ENCODE data around the gene KIF23. TPM values are rescaled to one million over a fixed set of nuclear protein-coding genes. Genes with fewer than 3 reads are reported as not detected.
A peak's percentile ranks its signal among the peaks of the same experiment; 100 is the strongest.

The KIF23 gene
- total RNA-seq, 2 experiments from 2014 or later = 50.7 to 57.7 TPM

- H3K4me3 Mint-ChIP-seq = no peak overlapping the region
- H3K4me1 Mint-ChIP-seq = peaks cover 3% of the 10 kb centered on the region
- H3K27me3 Mint-ChIP-seq = peaks cover 37% of the 10 kb centered on the region
- no peak overlapping the region for H3K27ac Mint-ChIP-seq
- H3K36me3 Mint-ChIP-seq = no peaks in the 10 kb centered on the region
- H3K9me3 Mint-ChIP-seq = no peaks in the 10 kb centered on the region
- DNase-seq (no peak), ATAC-seq (ENCODE audit: low read depth) (no peak)
- POLR2A ChIA-PET = no interaction called here
Observed at GRCh38 chr15:69480932-69481331, 66.8 kb downstream of the KIF23 start.

GRCh38 chr15:69482686-69483256 is 68.6 kb downstream of the KIF23 start:
- POLR2A ChIA-PET = no interaction called here
- Mint-ChIP-seq H3K9me3 (no peaks in the 10 kb centered on the region), H3K27ac (no peak overlapping the region), H3K4me3 (no peak overlapping the region), H3K4me1 (peaks cover 3% of the 10 kb centered on the region), H3K27me3 (peaks cover 33% of the 10 kb centered on the region), H3K36me3 (no peaks in the 10 kb centered on the region)
- ATAC-seq (ENCODE audit: low read depth) = no peak
- no peak for DNase-seq

DNA sequence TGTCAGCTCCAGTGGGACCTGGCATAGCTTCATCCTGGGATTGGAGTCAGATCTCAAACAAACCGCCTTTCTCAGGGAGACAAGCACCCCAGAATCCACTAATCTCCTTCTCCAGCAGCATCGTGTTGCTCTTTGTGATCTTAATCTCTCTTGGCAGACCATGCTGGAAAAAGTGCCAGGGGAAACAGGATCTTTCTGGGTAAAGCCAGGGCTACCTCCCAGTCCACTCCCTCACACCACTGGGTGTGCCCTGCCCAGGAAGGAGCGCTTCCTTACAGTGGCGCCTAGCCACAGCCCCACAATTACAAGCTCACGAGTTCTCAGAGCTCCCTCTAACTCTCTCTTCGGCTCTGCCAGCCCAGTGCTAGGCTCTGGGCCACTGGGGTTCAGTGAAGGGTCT is 70.7 kb downstream of the KIF23 start:
- no peak for DNase-seq
- Mint-ChIP-seq H3K9me3 (no peaks in the 10 kb centered on the region), H3K27ac (peak overlapping the region; percentile 22), H3K36me3 (no peaks in the 10 kb centered on the region), H3K4me1 (peaks cover 4% of the 10 kb centered on the region), H3K27me3 (peaks cover 26% of the 10 kb centered on the region), H3K4me3 (no peak overlapping the region)
- ATAC-seq (ENCODE audit: low read depth) = no peak
- POLR2A ChIA-PET = no interaction called here

DNA sequence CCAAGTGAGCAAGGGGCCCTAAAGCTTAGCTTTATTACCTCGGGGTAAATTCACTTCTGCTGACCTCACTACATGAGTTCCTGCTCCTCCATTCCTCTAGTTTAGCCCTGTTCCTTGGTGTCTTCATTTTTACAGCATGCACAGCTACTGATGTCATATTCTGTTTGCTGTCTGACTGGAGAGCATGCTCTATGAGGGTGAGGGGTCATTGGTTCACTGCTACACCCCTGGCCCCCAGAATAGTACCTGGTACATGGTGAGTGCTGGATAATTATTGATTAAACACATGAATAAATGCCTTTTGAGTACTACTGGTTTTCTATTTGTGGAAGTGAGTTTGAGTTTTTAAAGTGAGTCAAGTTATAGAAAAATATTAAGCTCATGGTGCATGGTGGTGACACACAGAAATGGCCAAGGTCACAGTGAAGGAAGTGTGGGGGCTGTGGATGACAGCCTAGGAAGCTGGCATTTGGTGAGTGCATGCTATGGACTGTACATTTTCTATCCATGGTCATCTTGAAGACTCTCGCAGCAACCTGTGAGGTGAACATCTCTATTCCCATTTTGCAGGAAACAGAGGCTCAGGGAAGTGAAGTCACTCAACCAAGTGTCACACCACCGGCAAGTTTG is 72.4 kb downstream of the KIF23 start:
- H3K36me3 Mint-ChIP-seq = no peaks in the 10 kb centered on the region
- no peak for DNase-seq
- H3K4me1 Mint-ChIP-seq = peaks cover 4% of the 10 kb centered on the region
- H3K4me3 Mint-ChIP-seq = no peak overlapping the region
- POLR2A ChIA-PET = no interaction called here
- ATAC-seq (ENCODE audit: low read depth) = no peak
- no peak overlapping the region for H3K27ac Mint-ChIP-seq
- H3K27me3 Mint-ChIP-seq = peaks cover 19% of the 10 kb centered on the region
- H3K9me3 Mint-ChIP-seq = peaks cover 1% of the 10 kb centered on the region

DNA sequence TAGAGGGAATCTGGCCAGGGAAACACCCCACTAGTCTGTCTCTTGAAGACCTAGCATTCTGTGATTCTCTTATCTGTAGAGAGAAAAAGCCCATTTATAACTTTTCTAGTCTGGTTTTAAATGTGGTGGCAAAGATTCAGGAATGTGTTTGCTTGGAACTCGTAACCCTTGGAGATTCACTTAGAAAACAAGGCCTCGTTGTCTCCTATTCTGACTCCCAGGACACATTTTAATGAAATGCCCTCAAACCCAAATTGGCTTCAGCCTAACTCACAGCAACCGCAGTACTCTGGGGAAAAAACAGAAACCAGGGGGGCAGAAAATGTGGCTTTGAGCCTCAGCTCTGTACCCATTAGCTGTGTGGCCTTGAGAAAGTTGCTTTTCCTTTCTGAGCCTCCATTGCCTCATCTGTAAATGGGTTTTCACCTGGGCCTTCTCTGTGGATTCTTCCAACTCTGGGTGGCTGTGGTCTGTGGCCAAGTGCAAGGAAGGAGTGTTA is 75.0 kb downstream of the KIF23 start:
- ATAC-seq (ENCODE audit: low read depth) (no peak), DNase-seq (no peak)
- Mint-ChIP-seq H3K27ac (no peak overlapping the region), H3K27me3 (peaks cover 11% of the 10 kb centered on the region), H3K4me1 (peaks cover 4% of the 10 kb centered on the region), H3K9me3 (peaks cover 4% of the 10 kb centered on the region), H3K4me3 (no peak overlapping the region), H3K36me3 (no peaks in the 10 kb centered on the region)
- POLR2A ChIA-PET = no interaction called here

DNA sequence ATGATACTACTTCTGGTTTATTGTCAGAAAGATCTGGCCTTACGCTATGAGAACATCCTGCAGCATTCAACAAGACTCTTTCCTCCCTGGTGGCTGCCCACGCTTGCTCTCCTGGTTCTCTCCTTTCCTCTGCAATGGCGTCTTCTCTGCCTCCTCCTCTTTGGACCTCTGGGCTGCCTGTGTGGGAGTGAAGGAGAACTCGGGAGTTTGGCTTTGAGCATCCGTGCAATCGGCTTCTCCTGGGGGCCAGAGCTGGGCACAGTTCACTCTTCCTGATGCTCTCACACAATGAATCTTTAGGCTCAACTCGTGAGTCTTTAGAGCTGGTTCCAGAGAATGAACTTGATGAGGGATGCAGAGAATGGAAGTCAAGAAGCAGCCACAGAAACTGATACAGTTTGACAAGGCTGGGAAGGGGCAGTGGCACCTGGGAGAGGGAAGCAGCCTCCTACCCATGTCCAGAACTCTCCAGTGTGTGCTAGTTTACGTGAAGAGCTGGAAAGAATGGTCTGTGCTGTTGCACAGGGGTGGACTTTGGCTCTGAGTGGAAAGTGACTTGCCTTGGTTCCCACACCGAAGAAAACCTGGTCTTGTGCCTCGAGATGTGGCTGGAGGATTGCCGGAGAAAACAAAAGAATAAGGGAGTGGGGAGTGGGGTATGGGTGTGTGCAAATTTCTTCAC is 76.3 kb downstream of the KIF23 start:
- ATAC-seq (ENCODE audit: low read depth) = no peak
- POLR2A ChIA-PET = no interaction called here
- H3K27ac Mint-ChIP-seq = no peak overlapping the region
- no peak for DNase-seq
- no peaks in the 10 kb centered on the region for H3K36me3 Mint-ChIP-seq
- peaks cover 4% of the 10 kb centered on the region for H3K9me3 Mint-ChIP-seq
- H3K27me3 Mint-ChIP-seq = peaks cover 11% of the 10 kb centered on the region
- H3K4me3 Mint-ChIP-seq = no peak overlapping the region
- peaks cover 4% of the 10 kb centered on the region for H3K4me1 Mint-ChIP-seq

DNA sequence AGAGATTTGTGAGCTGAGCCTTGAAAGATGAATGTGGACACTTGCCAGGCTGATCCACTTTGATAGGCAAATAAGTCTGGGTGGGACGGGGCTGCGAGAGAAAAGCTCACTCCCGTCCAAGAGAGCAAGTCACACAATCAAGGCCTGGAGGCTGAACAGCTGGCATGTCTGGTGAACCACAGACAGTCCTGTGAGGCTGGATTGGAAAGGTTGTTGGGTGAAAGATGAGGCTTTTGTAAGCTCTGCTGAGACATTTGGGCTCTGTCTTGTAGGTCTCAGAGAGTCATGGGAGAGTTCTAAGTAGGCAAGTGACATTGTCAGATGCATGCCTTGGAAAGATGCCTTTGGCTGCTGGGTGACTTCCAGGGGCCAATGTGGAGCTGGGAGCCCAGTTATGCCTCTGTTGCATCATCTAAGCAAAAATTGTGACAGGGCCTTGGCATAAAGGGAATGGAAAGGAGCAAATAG is 76.9 kb downstream of the KIF23 start:
- POLR2A ChIA-PET = interaction anchor here (0.5 kb wide), 1 partner anchor 48 kb away, joined by 3 read pairs; no protein-coding TSS in a partner anchor
- DNase-seq (no peak), ATAC-seq (ENCODE audit: low read depth) (no peak)
- H3K9me3 Mint-ChIP-seq = peaks cover 4% of the 10 kb centered on the region
- H3K27me3 Mint-ChIP-seq = peaks cover 11% of the 10 kb centered on the region
- no peak overlapping the region for H3K27ac Mint-ChIP-seq
- peaks cover 4% of the 10 kb centered on the region for H3K4me1 Mint-ChIP-seq
- H3K36me3 Mint-ChIP-seq = no peaks in the 10 kb centered on the region
- H3K4me3 Mint-ChIP-seq = no peak overlapping the region

GRCh38 chr15:69493406-69493805 is 79.3 kb downstream of the KIF23 start:
- POLR2A ChIA-PET = no interaction called here
- Mint-ChIP-seq H3K9me3 (peaks cover 4% of the 10 kb centered on the region), H3K27ac (no peak overlapping the region), H3K4me3 (no peak overlapping the region), H3K36me3 (no peaks in the 10 kb centered on the region), H3K4me1 (peaks cover 10% of the 10 kb centered on the region), H3K27me3 (peaks cover 5% of the 10 kb centered on the region)
- ATAC-seq (ENCODE audit: low read depth) (no peak), DNase-seq (no peak)

DNA sequence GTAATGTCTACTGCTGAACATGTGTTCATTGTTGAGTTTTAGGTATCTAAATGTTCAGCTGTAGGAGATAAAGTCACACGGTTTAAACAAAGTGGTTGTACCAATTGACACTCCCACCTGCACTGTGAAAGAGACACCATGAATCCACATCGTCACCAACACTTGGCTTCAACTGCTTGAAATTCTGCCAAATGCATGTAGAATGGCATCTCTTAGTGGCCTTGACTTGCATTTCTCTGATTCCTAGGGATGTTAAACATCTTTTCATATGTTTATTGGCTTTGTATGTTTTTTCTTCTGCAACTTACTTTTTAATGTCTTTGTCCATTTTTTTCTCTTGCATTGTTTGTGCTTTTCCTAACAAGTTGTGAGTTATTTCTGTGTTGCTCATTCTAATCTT is 81.9 kb downstream of the KIF23 start:
- H3K27me3 Mint-ChIP-seq = peaks cover 5% of the 10 kb centered on the region
- H3K9me3 Mint-ChIP-seq = peaks cover 4% of the 10 kb centered on the region
- no peak overlapping the region for H3K27ac Mint-ChIP-seq
- peaks cover 6% of the 10 kb centered on the region for H3K4me1 Mint-ChIP-seq
- H3K36me3 Mint-ChIP-seq = no peaks in the 10 kb centered on the region
- DNase-seq (no peak), ATAC-seq (ENCODE audit: low read depth) (no peak)
- H3K4me3 Mint-ChIP-seq = no peak overlapping the region
- POLR2A ChIA-PET = no interaction called here

DNA sequence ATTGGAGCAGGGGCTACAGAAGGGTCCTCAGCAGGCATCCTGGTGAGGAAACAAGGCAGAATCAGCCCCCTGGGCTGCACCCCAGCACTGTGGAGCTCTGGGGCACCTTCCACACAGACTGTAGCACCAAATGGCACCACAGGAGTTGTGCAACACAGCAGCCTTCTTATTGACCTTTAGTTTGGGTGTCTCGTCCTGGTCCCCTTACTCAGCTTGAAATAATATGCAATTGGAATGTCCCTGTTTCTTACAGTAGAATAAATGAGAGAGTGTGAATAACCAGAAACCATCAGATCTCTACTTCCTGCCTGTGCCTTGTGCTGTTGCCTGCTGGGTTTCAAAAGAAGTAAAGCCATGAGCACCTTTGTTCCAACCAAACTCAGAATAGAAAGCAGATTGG is 82.9 kb downstream of the KIF23 start:
- POLR2A ChIA-PET = no interaction called here
- no peaks in the 10 kb centered on the region for H3K9me3 Mint-ChIP-seq
- peaks cover 6% of the 10 kb centered on the region for H3K4me1 Mint-ChIP-seq
- ATAC-seq (ENCODE audit: low read depth) (peak; percentile 42), DNase-seq (no peak)
- no peaks in the 10 kb centered on the region for H3K36me3 Mint-ChIP-seq
- no peak overlapping the region for H3K27ac Mint-ChIP-seq
- peaks cover 3% of the 10 kb centered on the region for H3K27me3 Mint-ChIP-seq
- H3K4me3 Mint-ChIP-seq = no peak overlapping the region

DNA sequence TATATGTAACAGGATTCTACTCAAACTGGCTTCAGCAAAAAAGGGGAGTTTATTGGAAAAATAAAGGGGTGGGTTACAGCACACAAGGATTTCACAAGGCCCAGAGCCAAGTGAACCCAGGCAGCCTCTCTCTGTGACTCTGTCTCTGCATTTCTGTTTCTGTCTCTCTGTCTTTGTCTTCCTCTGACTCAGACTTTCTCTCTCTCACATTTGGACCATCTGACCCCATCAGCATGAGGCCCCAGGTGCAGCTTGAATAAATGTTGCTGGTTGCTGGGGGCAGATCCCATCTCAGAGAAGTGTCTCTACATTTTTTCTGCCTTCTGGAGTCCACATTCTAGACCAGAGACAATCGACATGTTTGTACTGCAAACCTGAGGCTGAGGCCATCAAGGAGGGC is 83.5 kb downstream of the KIF23 start:
- POLR2A ChIA-PET = no interaction called here
- peaks cover 3% of the 10 kb centered on the region for H3K27me3 Mint-ChIP-seq
- ATAC-seq (ENCODE audit: low read depth) = no peak
- no peaks in the 10 kb centered on the region for H3K9me3 Mint-ChIP-seq
- H3K36me3 Mint-ChIP-seq = no peaks in the 10 kb centered on the region
- no peak for DNase-seq
- no peak overlapping the region for H3K27ac Mint-ChIP-seq
- no peak overlapping the region for H3K4me3 Mint-ChIP-seq
- H3K4me1 Mint-ChIP-seq = peaks cover 6% of the 10 kb centered on the region
